Stimulated activated naive CD4-positive, alpha-beta T cell treated with Interleukin-2 at 50 U/mL for 16 hours (primary cell): Measurements from ENCODE around the gene CDH13.

Source experiments
- DNase-seq: peaks from one replicate; lab custom pipeline; 2025; lab: John Stamatoyannopoulos, UW

Gene CDH13

DNA sequence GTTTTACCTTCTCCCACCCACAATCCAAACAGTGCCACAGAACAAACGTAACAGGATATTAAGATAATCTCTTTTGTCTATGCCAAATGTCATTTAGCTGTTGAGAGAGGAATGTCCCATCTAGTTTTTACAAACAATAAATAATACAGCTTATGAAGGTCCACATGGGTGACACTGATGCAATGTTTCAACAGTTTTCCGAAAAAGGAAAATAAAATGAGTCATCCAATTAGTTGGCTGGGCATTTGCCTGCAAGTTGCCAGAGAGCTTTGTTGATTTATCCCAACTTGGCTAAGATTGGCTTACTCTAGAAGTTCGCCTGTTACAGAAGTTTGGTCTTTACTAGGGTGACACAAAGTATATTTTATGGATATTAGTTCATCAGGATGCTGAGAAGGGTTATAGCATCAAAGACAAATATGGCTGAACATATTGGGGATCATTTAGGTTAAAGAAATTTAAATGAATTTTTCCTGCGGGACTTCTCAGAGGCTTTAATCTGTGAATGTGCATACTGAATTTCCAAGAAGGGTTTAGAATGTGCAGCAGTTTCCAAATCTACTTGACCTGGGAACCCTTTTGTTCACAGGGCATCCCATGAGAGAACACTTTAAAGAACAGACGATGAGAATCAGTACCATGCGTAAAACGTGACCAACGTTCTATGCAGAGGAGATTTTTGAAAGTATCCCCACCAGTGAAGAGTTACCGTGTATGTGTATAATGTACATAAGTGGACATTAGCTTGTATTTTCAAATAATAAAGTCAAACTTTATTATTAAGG, 73.1 kb downstream of the CDH13 start:
- DNase-seq: no peak

DNA sequence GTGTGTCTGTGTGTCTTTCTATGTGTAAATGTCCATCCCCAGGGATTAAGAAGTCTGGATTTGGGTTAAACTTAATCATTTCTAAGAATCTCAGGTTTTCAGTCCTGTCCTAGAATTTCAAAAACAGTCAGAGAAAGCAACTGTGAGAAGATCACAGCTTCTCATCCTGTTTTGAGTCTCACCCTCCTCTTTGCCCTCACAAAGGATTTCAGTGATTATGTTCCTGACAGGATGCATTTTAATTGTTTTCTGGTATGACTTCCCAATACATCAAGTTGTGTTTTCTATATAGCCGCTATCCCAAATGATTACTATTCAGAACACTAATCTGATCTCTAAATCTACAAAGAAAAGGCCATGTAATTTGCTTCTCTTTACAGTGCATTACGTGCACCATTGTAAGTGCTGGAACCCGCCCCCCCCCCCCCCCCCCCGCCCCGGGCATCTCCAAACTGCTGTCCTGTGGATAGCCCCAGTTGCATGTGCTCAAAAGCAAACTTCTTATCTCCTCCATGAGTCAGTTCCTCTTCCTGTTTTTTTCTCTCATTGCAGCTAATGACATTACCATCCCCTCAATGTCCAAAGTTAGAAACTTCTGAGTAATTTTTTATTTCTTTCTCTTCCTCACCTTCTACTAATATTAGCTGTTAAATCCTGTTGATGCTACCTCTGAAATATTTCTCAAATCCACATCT, 73.9 kb downstream of the CDH13 start:
- DNase-seq: no peak

GRCh38 chr16:82701442-82701955, 74.7 kb downstream of the CDH13 start:
- DNase-seq: no peak

- no peak for DNase-seq
Measured at GRCh38 chr16:82703161-82703560, 76.4 kb downstream of the CDH13 start.

DNA sequence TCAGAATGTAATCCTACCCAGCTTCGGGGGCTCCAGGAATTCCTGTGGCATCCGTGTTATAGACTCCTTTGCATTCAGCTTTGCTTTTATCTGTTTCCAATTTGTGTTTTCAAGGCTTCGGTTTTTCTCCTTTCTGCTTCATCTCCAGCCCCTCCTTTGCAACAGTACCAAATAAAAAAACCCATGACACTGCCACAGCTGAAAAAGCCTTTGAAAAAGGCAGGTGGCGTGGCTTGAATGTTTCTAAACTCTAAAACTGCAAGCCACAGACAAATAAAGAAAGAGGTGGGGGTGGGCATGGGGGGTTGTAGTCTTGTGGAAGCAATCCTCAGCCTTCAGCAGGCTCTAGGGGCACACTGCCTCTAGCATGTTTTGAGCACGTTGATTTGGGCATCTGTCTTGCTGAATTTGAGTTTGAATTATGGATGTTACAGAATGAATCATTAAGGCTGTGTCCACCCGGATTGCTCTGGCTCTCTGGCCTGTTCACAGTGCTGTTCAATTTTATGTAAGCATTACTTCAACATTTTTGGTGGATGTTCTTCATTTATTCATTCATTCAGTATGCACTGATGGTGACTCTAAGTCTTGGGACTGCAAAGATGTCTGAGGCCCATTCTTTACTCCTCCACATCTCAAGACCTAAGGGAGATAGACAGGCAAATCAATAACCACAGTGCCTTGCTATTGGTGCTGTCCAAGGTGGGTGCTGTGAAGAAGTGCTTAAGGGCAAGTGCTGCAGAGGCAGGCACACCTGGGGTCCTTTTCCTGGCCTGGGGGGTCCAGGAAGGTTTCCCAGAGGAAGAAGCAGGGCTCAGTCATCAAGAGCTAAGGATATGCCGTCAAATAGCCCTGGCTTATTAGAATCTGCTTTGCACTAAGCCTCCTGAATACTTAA, 77.4 kb downstream of the CDH13 start:
- no peak for DNase-seq

- no peak for DNase-seq
Measured at GRCh38 chr16:82709987-82710386, 83.2 kb downstream of the CDH13 start.

DNA sequence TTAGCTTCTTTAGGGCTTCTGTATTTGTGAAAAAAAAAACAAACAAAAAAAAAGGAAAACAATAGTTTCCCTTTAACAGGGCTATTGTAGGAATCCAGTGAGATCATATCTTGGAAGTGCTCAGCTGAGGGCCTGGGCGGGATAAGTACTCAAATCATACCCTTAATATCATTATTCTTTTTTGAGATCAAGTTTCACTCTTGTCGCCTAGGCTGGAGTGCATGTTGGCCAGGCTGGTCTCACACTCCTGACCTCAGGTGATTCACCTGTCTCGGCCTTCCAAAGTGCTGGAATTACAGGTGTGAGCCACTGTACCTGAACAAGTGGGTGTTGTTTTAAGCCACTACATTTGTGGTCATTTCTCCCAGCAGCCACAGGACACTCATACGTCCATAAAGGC, 87.0 kb downstream of the CDH13 start:
- DNase-seq: no peak

GRCh38 chr16:82715160-82715559, 88.4 kb downstream of the CDH13 start:
- DNase-seq: no peak

DNA sequence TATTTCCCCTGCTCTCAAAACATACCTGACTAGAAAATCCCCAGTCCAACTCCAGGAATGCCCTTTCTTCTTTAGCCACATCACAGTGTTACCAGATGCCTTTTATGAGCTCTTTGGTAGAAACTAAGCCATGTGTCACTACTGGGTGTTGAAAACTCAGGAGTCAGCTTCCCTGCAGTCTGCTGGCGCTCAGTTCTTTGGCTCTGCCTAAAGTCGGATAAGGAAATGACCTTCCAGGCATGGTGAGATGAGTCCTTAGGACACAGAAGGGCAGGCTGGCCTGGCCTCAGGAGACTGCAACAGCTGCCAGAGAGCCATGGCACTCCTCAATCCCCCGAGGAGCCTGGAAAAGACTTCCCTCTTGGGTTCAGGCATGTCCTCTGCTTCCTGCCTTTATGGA, 89.1 kb downstream of the CDH13 start:
- no peak for DNase-seq

- no peak for DNase-seq
Measured at GRCh38 chr16:82716361-82716855, 89.6 kb downstream of the CDH13 start.

- no peak for DNase-seq
Measured at GRCh38 chr16:82720414-82720813, 93.6 kb downstream of the CDH13 start.

DNA sequence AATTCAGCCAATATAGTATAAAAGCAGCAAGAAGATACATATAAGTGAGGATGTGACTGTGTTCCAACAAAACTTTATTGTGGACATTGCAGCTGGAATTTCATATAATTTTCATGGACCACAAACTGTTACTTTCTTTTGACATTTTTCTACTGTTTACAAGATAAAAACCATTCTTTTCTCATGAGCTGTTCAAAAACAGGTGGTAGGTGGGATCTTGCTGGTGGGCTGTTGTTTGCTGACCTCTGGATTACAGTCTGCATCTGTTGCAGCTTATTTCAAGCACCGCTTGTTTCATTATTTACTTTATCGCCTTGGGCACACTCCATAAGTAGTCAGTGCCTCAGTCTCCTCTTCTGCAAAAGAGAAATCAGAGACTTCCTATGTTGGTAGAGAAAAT, 99.5 kb downstream of the CDH13 start:
- no peak for DNase-seq

- no peak for DNase-seq
Measured at GRCh38 chr16:82728901-82729300, 102.1 kb downstream of the CDH13 start.

DNA sequence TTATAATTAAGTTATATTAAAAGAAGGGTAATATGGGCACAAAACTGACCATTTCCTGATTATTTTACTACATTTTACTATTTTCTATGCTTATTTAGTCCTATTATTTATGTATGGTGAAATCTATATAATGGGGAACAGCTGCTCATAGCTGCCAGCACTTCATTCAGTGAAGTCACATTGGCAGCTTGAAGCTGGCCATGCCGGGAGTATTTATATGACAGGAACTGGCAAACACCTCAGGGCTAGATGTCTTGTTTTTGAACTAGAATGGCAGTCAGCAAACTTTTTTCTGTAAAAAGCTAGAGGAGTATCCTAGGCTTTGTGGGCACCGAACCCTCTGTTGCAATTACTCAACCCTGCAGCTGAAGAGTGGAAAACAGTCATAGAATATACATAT, 104.1 kb downstream of the CDH13 start:
- no peak for DNase-seq

DNA sequence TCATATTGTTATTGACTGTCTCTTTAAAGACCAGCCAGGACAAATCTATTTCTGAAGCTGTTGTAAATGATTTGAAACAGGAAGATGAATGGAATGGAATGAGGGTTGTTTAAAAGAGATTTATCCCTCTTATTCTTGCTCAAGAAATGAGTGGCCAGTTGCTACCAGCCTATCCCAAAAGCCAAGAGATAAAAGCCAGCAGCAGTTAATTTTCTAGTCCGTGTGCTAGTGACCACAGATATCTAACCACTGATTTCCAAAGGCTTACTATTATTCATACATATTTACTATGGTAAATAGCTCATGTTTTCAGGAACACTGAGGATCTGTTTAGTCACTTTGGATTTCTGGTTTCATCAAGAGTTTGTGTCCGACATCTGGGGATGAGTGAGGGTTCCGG, 105.7 kb downstream of the CDH13 start:
- no peak for DNase-seq

DNA sequence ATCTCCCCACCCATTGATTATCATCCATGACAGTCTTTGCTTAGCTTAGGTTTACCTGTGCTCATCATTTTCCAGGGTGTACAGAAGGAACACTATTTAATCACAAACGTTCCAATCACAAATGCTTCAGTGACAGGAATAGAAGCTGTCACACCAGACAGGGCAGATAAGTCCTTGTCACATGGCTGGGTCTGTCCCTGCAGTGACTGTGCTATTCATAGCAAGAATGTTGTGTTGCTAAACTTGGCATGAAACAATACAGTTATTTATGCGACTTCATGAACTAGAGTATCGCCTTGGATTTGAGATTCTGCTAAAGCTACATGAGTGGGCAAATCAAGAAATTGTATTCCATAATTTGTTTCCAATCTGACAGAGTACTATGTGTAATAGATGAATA, 108.4 kb downstream of the CDH13 start:
- DNase-seq: no peak

DNA sequence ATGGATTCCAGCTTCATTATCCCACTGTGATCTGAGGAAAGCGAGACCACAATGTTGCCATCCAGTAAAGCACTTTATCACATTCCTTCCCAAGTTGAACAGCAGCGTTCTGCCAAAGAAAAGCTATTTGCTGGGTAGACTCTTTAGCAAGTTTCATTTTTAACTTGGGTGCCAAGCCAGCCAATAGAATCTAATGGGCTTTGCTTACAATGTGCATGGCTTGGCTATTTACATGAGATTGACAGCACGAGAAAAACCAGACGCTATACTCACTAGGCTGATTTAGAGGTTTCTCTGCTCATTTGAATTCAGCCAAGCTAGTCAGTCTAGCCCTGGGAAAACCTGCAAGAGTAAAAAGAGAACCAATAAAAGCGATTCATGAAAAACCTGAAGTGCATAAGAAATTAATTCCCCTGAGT, 108.9 kb downstream of the CDH13 start:
- DNase-seq: no peak

GRCh38 chr16:82736224-82736623, 109.5 kb downstream of the CDH13 start:
- DNase-seq: no peak

DNA sequence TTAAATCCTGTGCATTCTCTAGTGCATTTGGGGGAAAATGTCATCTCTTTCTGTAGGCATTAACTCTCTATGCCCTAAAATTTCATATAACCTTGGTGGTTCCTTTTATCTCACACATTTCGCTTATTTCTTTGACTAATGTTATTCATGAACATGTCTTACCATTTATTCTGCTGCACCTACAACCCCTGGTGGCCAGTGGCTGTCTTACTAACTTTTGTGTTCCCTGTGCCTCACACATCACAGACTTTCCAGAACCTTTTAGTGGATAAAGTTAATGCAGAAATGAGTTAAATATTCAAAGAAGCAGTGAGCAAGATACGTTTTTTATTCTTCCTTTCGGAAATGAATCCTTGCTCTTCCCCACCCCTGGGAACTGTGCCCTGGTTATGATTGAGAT, 111.9 kb downstream of the CDH13 start:
- no peak for DNase-seq

DNA sequence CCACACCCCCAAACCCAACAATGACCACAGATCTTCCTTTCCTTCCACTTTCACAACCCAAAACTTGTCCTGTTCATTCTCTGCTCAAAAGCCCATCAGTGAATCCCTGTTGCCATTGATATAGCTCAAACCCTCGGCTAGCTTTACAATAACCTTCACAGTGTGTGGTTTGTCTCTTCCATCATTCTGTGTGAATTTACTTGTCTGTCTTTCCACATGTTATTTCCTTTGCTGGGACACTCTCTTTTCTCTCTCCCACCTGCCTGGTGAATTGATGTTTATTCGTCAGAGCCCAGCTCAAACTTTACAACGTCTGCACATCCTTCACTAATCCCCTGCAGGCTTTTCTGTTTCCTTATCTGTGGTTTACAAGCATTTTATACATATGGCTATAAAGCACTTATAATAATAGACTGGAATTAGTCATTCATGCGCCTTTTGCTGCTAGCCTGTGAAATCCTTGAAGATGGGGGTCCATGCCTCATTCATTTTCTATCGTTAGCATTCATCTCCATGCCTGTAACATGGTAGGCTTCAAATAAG, 114.4 kb downstream of the CDH13 start:
- DNase-seq: no peak

DNA sequence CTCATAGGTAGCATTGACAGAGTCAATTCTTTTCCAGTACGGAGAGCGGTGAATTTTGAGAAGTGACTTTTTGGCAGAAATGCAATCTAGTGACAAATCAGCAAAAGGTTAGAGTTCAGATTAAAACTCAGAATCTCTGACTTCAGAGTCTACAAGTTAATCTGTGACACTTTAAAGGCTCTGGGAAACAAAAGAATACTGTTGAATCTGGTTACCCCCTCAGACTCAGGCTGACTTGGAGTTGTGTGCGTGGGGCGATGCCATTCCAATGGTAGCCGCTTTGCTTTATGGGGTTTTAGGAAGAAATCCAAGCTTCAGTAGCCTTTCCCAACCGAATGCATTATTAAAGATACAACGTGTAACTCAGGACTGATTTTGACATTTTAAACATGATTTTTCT, 118.2 kb downstream of the CDH13 start:
- DNase-seq: no peak

DNA sequence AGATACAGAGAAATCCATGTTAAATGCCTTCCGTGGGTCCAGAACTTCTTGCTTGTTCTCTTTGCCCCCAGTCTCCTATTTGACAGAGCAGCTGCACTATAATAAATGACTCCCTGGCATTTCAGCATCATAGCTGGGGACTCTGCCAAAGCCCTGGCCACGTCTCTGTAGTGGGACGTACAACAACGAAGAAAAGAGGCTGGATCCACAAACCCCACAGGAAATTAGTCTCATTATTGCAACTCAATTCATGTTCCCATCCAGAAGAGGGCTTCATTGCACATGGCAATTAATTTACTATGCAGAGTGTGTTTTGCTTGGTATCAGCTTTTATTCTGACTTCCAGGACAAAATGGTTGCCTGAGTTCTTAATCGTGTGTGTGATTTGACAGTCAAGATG, 121.3 kb downstream of the CDH13 start:
- no peak for DNase-seq
